Measurements from ENCODE around the gene ZNF888.
A peak's percentile ranks its signal among the peaks of the same experiment; 100 is the strongest.
"Not testable (repeated sequence)": the region's sequence is repeated elsewhere in the genome, so short reads cannot be mapped to it uniquely, and the experiment has no call there.

Gene ZNF888

DNA sequence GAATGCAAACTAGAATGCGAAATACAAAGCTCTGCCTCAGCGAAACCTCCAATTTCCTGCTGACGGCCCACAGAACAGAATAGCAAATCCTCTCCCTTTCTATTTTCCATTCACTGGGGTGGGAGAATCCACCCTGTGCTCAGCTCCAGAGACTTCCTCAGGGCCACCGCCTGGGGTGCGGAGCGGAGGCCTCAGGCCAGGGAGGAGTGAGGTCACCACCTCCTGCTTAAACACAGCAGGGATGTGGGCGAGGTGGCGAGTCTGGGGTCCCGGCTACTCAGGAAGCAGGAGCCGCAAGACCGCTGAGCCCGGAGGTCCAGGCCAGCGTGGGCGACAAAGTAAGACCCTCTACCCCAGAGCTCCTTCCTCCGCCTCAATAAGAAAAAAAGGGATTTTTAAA is 25.1 kb downstream of the ZNF888 start:
- TF ChIP-seq, protein P1, sequence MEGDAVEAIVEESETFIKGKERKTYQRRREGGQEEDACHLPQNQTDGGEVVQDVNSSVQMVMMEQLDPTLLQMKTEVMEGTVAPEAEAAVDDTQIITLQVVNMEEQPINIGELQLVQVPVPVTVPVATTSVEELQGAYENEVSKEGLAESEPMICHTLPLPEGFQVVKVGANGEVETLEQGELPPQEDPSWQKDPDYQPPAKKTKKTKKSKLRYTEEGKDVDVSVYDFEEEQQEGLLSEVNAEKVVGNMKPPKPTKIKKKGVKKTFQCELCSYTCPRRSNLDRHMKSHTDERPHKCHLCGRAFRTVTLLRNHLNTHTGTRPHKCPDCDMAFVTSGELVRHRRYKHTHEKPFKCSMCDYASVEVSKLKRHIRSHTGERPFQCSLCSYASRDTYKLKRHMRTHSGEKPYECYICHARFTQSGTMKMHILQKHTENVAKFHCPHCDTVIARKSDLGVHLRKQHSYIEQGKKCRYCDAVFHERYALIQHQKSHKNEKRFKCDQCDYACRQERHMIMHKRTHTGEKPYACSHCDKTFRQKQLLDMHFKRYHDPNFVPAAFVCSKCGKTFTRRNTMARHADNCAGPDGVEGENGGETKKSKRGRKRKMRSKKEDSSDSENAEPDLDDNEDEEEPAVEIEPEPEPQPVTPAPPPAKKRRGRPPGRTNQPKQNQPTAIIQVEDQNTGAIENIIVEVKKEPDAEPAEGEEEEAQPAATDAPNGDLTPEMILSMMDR (IDR thresholded peaks at IDR 0.05; ENCODE audit: low read depth, low read length) = no peak
- DNase-seq (ENCODE audit: extremely low read depth, low read depth) = no peak

DNA sequence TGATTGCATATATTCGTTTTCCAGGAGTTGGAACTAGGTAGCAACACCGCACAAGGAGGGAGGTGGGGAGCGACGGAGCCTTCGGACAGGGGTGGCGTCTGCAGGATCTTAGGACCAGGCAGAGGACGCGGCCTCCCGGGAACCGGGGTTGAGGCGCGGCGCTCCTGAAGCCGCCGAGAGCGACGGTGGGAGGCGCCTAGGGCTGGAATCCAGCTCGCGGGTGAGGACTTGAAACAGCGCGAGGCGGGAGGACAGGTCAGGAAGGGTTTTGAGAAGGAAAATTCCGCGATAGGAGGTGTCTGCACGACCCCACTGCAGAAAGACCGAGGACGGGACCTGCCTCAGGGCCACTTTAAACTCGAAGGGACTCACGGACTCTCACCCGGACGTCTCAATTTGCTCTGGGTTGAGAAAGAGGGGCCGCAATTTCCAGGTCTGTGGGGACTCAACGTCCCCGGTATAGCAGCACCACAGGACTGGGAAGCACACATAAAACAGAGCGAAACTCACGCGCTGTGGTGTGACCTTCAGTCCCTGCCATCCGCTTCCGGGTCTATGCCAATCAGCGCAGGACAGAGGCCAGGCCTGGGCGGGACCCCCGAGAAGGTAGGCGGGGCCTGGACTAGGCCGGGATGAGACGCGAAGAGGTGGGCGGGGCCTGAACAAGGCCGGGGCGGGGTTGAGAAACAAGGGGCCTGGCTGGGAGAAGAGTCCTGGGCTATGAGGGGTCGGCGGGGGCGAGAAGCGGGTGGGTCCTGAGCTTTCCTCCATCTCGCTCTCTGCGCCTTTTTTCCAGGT is 25.9 kb downstream of the ZNF888 start, which contains the start of gene ZNF320:
TSS of gene ZNF320 (minus strand) at position 498 of the 798 bp plus-strand sequence. CDS start 7,380 bp downstream, outside the sequence.
- DNase-seq (ENCODE audit: extremely low read depth, low read depth) = peak; percentile 78
- TF ChIP-seq, protein P1 (IDR thresholded peaks at IDR 0.05; ENCODE audit: low read depth, low read length) = no peak

DNA sequence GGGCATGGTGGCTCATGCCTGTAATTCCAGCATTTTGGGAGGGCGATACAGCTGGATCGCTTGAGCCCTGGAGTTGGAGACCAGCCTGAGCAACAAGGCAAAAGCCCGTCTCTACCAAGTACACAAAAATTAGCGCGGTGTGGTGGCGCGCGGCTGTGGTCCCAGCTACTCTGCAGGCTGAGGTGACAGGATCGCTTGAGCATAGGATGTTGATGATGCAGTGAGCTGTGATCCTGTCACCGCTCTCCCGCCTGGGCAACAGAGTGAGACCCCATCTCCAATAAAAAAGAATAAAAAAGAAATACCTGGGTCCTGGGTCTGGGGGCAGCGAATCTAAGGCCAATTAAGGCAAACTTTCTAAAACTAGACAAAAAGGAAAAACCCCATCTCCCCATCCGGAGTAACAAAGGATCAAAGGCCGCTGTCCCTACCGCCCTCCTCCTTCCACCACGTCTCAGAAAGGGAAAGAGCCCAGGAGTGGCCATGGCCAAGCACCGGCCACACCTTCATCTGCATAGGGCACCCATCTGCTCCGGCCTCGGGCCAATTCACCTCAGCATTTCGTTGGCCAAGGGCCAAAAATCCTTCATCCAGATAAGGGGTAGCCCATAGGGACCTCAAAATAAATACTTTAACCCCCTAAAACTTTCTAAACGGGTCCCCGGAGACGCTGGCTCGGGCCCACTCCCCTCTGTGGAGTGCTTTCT is 26.6 kb downstream of the ZNF888 start:
- no peak for DNase-seq (ENCODE audit: extremely low read depth, low read depth)

DNA sequence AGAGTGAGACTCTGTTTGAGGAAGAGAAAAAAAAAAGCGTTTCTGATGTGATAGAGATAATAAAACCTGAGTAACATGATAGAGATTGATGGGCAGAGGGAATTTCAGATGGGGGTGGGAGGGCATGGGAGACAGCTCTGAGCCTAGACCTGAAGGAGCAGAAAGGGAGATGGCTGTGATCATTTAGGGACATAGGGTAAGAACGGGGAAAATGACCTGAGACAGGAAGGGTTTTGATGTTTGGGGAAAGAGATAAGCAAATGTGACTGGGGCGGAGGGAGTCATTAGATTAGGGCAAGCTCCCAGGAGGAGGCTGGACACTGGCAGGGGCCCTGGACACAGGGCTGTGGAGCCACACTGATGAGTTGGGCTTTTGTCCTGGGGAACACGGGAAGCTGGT is 31.9 kb downstream of the ZNF888 start:
- TF ChIP-seq, protein P1 (IDR thresholded peaks at IDR 0.05; ENCODE audit: low read depth, low read length) = no peak
- no peak for DNase-seq (ENCODE audit: extremely low read depth, low read depth)

More for the DNA sequence above, 26.6 kb downstream of the ZNF888 start:
- TF ChIP-seq, protein P1 (IDR thresholded peaks at IDR 0.05; ENCODE audit: low read depth, low read length) = no peak

DNA sequence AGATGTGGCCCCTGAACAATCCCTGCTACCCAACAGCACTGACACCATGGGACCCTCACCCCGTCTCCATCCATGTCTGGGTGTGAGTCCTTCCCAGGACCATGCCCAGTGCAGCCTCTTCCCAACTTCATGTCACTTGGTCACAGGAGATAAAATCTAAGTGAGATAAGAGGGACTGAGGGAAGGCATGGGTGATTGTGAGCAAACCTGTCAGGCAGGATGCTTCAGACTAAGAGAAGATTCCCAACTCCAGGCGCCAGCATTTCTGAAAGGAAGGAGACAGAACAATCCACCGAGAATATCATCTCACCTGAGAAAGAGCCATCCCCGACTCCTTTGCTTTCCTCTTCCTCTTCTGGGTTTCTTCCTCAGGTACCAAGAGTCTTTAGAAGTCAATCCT is 33.3 kb downstream of the ZNF888 start:
- no peak for DNase-seq (ENCODE audit: extremely low read depth, low read depth)
- TF ChIP-seq, protein P1 (IDR thresholded peaks at IDR 0.05; ENCODE audit: low read depth, low read length) = no peak

GRCh38 chr19:52889076-52889475 is 34.2 kb downstream of the ZNF888 start:
- TF ChIP-seq, protein P1 (IDR thresholded peaks at IDR 0.05; ENCODE audit: low read depth, low read length) = no peak
- DNase-seq (ENCODE audit: extremely low read depth, low read depth) = no peak

DNA sequence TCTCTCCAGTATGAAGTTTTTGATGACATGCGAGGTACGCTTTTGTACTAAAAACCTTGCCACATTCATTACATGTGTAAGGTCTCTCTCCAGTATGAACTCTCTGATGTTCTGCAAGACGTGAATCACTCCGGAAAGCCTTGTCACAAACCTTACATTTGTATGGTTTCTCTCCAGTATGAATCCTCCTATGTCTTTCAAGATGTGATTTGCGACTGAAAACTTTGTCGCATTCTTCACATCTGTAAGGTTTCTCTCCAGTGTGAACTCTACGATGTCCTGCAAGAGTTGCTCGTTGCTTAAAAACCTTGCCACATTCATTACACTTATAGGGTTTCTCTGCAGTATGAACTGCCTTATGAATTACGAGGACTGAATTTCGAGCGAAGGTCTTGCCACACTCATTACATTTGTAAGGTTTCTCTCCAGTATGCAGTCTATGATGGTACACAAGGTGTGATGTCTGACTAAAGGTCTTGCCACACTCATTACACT is 42.3 kb downstream of the ZNF888 start:
- DNase-seq (ENCODE audit: extremely low read depth, low read depth) = no peak
- TF ChIP-seq, protein P1 (IDR thresholded peaks at IDR 0.05; ENCODE audit: low read depth, low read length) = no peak

DNA sequence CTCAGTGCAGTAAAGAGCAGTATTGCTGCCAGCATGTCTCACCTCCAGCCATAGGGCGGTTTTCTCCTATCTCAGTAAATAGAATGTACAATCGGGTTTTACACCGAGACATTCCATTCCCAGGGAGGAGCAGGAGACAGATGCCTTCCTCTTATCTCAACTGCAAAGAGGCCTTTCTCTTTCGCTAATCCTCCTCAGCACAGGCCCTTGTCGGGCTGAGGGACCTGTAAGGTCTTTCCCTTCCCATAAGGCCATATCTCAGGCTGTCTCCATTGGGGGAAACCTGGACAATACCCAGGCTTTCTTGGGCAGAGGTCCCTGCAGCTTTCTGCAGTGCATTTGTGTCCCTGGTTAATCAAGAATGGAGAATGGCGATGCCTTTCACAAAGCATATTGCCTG is 50.2 kb downstream of the ZNF888 start:
- not testable (repeated sequence) for DNase-seq (ENCODE audit: extremely low read depth, low read depth)
